Measurements from ENCODE around the gene PPFIBP1.

GRCh38 chr12:27705263-27705662 is 181.3 kb downstream of the PPFIBP1 start:
- TF ChIP-seq TAF1 (IDR thresholded peaks at IDR 0.05; ENCODE audit: borderline replicate concordance, low read depth, low read length), result no peak
- TF ChIP-seq POLR2AphosphoS5 (IDR thresholded peaks at IDR 0.05; ENCODE audit: low read depth, low read length), result no peak
- TF ChIP-seq POLR2A (IDR thresholded peaks at IDR 0.05; ENCODE audit: low read depth, low read length), result no peak

All from GM12892 (cell line).